MCF 10A (cell line): ENCODE data around the gene PLCG2. TPM values are rescaled to one million over a fixed set of nuclear protein-coding genes. Genes with fewer than 3 reads are reported as not detected.

ENCODE experiments used
- BruUV-seq: library from RNA; stranded (reverse); fragments of 400-500 nt; replicated peaks from 2 replicates; lab custom pipeline; 2021; lab: Mats Ljungman, UMichigan
- CTCF ChIA-PET: fragments of 300-600 bp; sonication (Branson Sonifier 250); formaldehyde crosslinking; extraction: SDS; loops from one replicate; lab custom pipeline; 2021; ENCODE audit warnings: antibody characterized with exemption, inconsistent platforms; lab: Yijun Ruan, JAX
- POLR2A ChIA-PET: fragments of 300-600, 350-650 bp; sonication (Branson Sonifier 250); formaldehyde crosslinking; extraction: SDS; loops from one replicate; lab custom pipeline; 2020; ENCODE audit warnings: antibody characterized with exemption, inconsistent platforms; lab: Yijun Ruan, JAX
- DNase-seq: peaks from one replicate; pipeline ENCODE4 v3.0.0-alpha.2; 2018; ENCODE audit not compliant: unreplicated experiment
- H3K27ac Mint-ChIP-seq: one replicate; pipeline ENCODE4 v1.8.0; 2022; ENCODE audit warnings: mild to moderate bottlenecking, low read depth, mixed read lengths; ENCODE audit not compliant: unreplicated experiment
- H3K27me3 Mint-ChIP-seq: one replicate; pipeline ENCODE4 v1.8.0; 2022; ENCODE audit warnings: mixed read lengths; ENCODE audit not compliant: insufficient read depth, unreplicated experiment
- H3K36me3 Mint-ChIP-seq: one replicate; pipeline ENCODE4 v1.8.0; 2022; ENCODE audit warnings: mild to moderate bottlenecking, moderate library complexity, mixed read lengths; ENCODE audit not compliant: insufficient read depth, unreplicated experiment
- H3K4me1 Mint-ChIP-seq: one replicate; pipeline ENCODE4 v1.8.0; 2022; ENCODE audit warnings: mixed read lengths; ENCODE audit not compliant: insufficient read depth, unreplicated experiment
- H3K4me3 Mint-ChIP-seq: one replicate; pipeline ENCODE4 v1.8.0; 2022; ENCODE audit warnings: mild to moderate bottlenecking, moderate library complexity, mixed read lengths; ENCODE audit not compliant: unreplicated experiment
- H3K9me3 Mint-ChIP-seq: one replicate; pipeline ENCODE4 v1.8.0; 2022; ENCODE audit warnings: mixed read lengths; ENCODE audit not compliant: unreplicated experiment
- intact Hi-C: fragments of 100-400 bp; cut with micrococcal nuclease; formaldehyde crosslinking; loops from 2 replicates; pipeline ENCODE4 v1.14.1; 2022
- total RNA-seq: library from RNA; stranded (reverse); gene quantifications from 2 replicates; pipeline ENCODE4 v1.2.3, GENCODE V29; 2022
- TF ChIP-seq, protein P1 (sequence below): fragments of 200-600 bp; IDR thresholded peaks from one replicate; pipeline ENCODE4 v1.8.0; 2022; ENCODE audit warnings: antibody characterized with exemption, mild to moderate bottlenecking; ENCODE audit not compliant: unreplicated experiment

Gene PLCG2
- total RNA-seq, 1 experiment from 2014 or later = 5.2 TPM

DNA sequence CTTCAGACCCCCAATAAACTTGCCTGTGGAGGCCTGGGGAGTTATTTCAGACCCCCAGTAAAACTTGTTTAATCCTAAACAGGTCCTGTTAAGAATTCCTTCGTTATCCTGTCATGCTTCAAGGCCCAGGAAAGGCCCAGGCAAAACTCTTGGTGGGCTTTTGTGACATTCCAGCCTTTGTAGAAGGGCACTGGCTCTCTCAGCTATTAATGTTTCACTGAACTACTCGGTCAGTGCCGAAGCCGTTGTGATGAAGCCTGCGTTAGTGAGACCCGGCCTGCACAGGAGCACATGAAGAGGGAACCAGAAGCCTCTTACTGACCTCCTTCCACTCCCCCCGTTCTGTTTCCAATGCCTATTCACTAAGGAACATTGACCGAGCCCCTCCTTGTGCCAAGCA lies 47.4 kb upstream of the PLCG2 start:
- no TSS peak for BruUV-seq

DNA sequence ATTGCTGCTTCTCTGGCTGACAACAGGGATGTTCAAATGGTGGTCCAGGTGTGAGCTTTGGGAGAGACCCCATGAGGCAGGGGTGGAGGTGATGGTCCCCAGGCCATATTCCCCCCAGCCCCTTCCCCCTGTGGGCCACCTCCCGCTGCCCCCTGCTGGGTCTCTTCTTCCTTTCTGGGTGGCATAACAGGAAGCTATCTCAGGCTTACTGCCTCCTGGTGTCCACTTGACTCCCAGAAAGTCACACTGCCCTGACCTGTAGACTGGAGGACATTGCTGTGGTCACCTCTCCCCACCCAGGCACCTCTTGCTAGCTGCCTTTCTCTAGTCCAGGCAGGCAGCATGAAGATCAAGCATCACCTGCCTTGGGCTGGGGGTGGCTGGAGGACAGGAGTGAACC lies 46.4 kb upstream of the PLCG2 start:
- Mint-ChIP-seq H3K27me3 (no peaks in the 10 kb centered on the region), H3K27ac (no peak overlapping the region), H3K36me3 (peaks cover 7% of the 10 kb centered on the region), H3K4me3 (no peak overlapping the region), H3K4me1 (peaks cover 5% of the 10 kb centered on the region), H3K9me3 (no peaks in the 10 kb centered on the region)
- intact Hi-C loops = loop anchor here (10.0 kb wide), 1 partner anchor 728 kb away; the partner anchor contains the start of genes CENPN and CMC2
- TF ChIP-seq, protein P1, sequence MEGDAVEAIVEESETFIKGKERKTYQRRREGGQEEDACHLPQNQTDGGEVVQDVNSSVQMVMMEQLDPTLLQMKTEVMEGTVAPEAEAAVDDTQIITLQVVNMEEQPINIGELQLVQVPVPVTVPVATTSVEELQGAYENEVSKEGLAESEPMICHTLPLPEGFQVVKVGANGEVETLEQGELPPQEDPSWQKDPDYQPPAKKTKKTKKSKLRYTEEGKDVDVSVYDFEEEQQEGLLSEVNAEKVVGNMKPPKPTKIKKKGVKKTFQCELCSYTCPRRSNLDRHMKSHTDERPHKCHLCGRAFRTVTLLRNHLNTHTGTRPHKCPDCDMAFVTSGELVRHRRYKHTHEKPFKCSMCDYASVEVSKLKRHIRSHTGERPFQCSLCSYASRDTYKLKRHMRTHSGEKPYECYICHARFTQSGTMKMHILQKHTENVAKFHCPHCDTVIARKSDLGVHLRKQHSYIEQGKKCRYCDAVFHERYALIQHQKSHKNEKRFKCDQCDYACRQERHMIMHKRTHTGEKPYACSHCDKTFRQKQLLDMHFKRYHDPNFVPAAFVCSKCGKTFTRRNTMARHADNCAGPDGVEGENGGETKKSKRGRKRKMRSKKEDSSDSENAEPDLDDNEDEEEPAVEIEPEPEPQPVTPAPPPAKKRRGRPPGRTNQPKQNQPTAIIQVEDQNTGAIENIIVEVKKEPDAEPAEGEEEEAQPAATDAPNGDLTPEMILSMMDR = peak; percentile 10
- CTCF ChIA-PET = interaction anchor here (0.6 to 1.0 kb wide), 3 partner anchors 139 to 374 kb away, joined by 3 to 4 read pairs (median 3); no protein-coding TSS in a partner anchor
- no TSS peak for BruUV-seq
- DNase-seq = no peak
- POLR2A ChIA-PET = no interaction called here

More for the DNA sequence above, 47.4 kb upstream of the PLCG2 start:
- Mint-ChIP-seq H3K4me1 (peaks cover 5% of the 10 kb centered on the region), H3K36me3 (peaks cover 7% of the 10 kb centered on the region), H3K9me3 (no peaks in the 10 kb centered on the region), H3K4me3 (no peak overlapping the region), H3K27ac (no peak overlapping the region), H3K27me3 (no peaks in the 10 kb centered on the region)
- POLR2A ChIA-PET = no interaction called here
- DNase-seq = no peak
- TF ChIP-seq, protein P1 = no peak
- CTCF ChIA-PET = interaction anchor here (0.5 to 2.8 kb wide), 6 partner anchors 19 to 527 kb away, joined by 3 to 7 read pairs (median 4); no protein-coding TSS in a partner anchor
- intact Hi-C loops = loop anchor here (10.0 kb wide), 1 partner anchor 727 kb away; the partner anchor contains the start of genes CENPN and CMC2

DNA sequence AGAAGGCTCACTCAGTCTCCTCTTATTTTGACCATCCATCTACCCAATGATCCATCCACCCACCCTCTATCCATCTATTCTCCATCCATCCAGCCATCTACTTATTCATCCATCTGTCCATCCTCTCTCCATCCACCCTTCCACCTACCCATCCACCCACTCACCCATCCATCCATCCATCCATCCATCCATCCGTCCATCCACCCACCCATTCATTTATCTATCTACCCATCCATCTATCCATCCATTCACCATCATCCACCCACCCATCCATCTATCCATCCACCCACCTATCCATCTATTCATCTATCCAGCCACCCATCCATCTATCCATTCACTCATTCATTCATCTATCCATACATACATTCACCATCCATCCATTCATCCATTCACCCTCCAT lies 45.8 kb upstream of the PLCG2 start:
- Mint-ChIP-seq H3K4me3 (no peak overlapping the region), H3K4me1 (peaks cover 5% of the 10 kb centered on the region), H3K27ac (no peak overlapping the region), H3K36me3 (peaks cover 7% of the 10 kb centered on the region), H3K9me3 (no peaks in the 10 kb centered on the region), H3K27me3 (no peaks in the 10 kb centered on the region)
- no TSS peak for BruUV-seq
- intact Hi-C loops = loop anchor here (10.0 kb wide), 1 partner anchor 728 kb away; the partner anchor contains the start of genes CENPN and CMC2
- CTCF ChIA-PET = interaction anchor here (0.7 kb wide), 1 partner anchor 13 kb away, joined by 6 read pairs; no protein-coding TSS in a partner anchor
- DNase-seq = no peak
- TF ChIP-seq, protein P1 = no peak
- POLR2A ChIA-PET = no interaction called here

DNA sequence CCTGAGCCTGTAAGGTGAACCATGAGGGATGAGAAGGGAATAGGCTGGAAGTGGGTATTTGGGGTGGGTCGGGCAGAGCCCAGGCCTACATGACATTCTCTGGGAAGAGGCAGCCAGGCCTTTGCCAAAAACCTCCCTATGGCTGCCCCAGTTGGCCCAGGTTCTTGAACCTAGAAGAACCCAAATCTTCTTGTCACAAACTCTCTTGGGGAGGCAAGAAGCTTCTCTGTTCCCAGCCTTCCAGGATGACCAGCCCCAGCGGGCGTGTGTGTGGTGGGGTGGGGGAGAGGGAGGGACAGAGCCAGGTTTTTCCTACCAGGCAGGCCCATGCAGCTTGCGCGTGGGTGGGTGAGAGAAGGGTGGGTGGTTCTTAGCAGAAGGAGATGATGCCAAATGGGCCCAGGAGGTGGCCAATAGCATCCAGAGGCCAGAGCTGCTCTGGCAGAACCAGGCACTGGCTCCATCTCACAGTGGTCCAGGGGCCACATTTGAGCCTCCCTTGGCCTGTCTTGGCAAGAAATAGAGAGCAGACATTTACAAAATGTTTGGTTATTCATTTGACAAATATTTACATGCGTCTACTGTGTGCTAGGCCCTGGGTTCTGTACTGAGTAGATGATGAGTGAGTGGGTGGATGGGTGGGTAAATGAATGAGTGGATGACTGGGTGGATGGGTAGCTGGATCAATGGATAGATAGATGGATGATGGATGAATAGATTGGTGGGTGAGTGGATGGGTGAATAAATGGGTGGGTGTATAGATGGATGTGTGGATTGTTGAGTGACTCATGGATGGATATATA lies 44.3 kb upstream of the PLCG2 start:
- intact Hi-C loops = loop anchor here (5.0 to 10.0 kb wide), 2 partner anchors 328 to 730 kb away; partner anchors contain the start of genes CENPN and CMC2
- Mint-ChIP-seq H3K27ac (no peak overlapping the region), H3K4me1 (peaks cover 5% of the 10 kb centered on the region), H3K27me3 (no peaks in the 10 kb centered on the region), H3K9me3 (no peaks in the 10 kb centered on the region), H3K4me3 (no peak overlapping the region), H3K36me3 (peaks cover 7% of the 10 kb centered on the region)
- TF ChIP-seq, protein P1 = no peak
- no peak for DNase-seq
- BruUV-seq = no TSS peak
- CTCF ChIA-PET = interaction anchor here (0.6 to 2.1 kb wide), 4 partner anchors 367 to 554 kb away, joined by 3 to 6 read pairs (median 3); no protein-coding TSS in a partner anchor
- POLR2A ChIA-PET = no interaction called here
